Right atrium auricular region (tissue), 2 donors: ENCODE results near the gene SNRPN. TPM values are rescaled to one million over a fixed set of nuclear protein-coding genes. Genes with fewer than 3 reads are reported as not detected.
"Not testable (repeated sequence)": the region's sequence is repeated elsewhere in the genome, so short reads cannot be mapped to it uniquely, and the experiment has no call there.

Experiments used
- DNase-seq: peaks from one replicate; pipeline ENCODE4 v3.0.0-alpha.2; 2019; ENCODE audit warnings: low spot score
- H3K27ac ChIP-seq, 2 donors: fragments of 200-600 bp; sonication (generic); 1 replicate in 1 of 2; 2 replicates in 1 of 2; pipeline ENCODE4 v1.5.1; 2016 to 2019
- H3K27me3 ChIP-seq, 2 donors: fragments of 200-600 bp; sonication (generic); one replicate each; pipeline versions ENCODE4 v1.5.1 to v1.6.0; 2017 to 2019
- H3K36me3 ChIP-seq: fragments of 200-600 bp; sonication (generic); one replicate; pipeline ENCODE4 v1.5.1; 2016
- H3K4me1 ChIP-seq, 2 donors: fragments of 200-600 bp; sonication (generic); one replicate each; pipeline versions ENCODE4 v1.5.1 to v1.6.0; 2017 to 2019
- H3K4me3 ChIP-seq, 2 donors: fragments of 200-600 bp; sonication (generic); 1 replicate in 1 of 2; 2 replicates in 1 of 2; pipeline ENCODE4 v1.5.1; 2017 to 2019; ENCODE audit warnings: mild to moderate bottlenecking in 1 of 2, moderate library complexity in 1 of 2
- H3K9me3 ChIP-seq, 2 donors: fragments of 200-600 bp; sonication (generic); one replicate each; pipeline ENCODE4 v1.5.1; 2019
- total RNA-seq, 2 donors: library from RNA; depleted of rRNA; stranded (reverse); fragments of >200 nt; gene quantifications; one replicate each; pipeline ENCODE4 v1.1.0, GENCODE V29; 2016
- TF ChIP-seq, protein P1 (sequence below), 2 donors: fragments of 200-600 bp; sonication (generic); IDR thresholded peaks; one replicate each; pipeline ENCODE4 v1.5.1; 2019; ENCODE audit warnings: antibody characterized with exemption in 2 of 2

The SNRPN gene
- total RNA-seq, 2 donors from 2014 or later = 360 to 381 TPM

DNA sequence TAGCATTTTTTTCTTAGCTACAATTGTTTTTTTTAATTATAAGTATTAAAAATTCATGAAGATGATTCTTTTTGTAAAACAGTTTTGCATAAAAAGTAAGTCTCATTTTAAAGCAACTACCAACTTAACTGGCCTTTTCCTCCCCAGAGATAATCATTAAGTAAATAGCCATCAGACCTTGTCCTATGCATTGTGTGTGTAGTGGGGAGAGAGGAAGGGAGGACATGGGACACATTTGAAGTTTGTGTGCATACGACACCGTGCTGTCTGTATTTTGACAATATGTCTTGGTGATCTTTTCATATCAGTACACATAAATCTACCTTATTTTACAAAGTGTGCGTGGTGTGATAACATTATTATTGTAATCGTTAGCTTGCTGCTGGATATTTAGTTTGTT, 8.1 kb downstream of the SNRPN start:
- H3K36me3 ChIP-seq = peaks cover 38% of the 10 kb centered on the region
- no peak for DNase-seq
- peaks cover 0 to 19% of the 10 kb centered on the region in 2 donors for H3K9me3 ChIP-seq
- no peaks in the 10 kb centered on the region for H3K4me1 ChIP-seq
- H3K27ac ChIP-seq = no peak overlapping the region
- H3K27me3 ChIP-seq = no peaks in the 10 kb centered on the region
- TF ChIP-seq, protein P1, sequence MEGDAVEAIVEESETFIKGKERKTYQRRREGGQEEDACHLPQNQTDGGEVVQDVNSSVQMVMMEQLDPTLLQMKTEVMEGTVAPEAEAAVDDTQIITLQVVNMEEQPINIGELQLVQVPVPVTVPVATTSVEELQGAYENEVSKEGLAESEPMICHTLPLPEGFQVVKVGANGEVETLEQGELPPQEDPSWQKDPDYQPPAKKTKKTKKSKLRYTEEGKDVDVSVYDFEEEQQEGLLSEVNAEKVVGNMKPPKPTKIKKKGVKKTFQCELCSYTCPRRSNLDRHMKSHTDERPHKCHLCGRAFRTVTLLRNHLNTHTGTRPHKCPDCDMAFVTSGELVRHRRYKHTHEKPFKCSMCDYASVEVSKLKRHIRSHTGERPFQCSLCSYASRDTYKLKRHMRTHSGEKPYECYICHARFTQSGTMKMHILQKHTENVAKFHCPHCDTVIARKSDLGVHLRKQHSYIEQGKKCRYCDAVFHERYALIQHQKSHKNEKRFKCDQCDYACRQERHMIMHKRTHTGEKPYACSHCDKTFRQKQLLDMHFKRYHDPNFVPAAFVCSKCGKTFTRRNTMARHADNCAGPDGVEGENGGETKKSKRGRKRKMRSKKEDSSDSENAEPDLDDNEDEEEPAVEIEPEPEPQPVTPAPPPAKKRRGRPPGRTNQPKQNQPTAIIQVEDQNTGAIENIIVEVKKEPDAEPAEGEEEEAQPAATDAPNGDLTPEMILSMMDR (IDR thresholded peaks at IDR 0.05) = no peak
- H3K4me3 ChIP-seq = no peak overlapping the region

DNA sequence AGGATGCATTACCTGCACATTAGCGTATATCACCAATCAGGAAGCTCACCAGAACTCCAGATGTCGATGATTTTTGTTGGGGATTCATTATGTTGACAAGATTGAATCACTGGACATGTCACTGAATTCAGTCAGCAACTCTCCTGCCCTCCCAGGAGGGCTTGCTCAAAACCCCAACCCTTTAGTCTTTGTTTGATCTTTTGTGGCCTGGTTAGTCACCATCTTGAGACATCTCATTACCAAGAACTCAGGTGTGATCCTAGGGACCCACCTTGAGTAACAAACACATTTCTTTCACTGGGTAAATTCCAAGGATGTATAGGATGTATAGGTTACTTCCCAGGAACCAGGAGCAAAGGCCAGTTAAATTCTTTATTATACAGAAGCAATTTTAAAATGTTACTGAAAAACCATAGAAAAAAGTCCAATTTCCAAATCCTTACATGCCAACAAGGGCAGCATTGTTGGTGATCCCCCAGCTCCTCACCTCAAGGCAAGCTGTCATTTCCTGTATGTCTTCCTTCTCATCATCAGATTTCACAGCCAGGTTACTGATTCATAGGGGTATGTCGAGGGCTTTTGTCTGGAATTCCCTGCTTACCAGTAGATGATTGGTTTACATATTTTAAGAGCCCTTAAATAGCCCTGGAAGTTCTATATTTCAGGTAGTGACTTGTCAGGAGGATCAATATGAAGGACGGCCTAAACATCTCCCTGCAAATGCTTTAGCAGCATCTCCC, 11.7 kb downstream of the SNRPN start:
- Histone ChIP-seq H3K27ac (no peak overlapping the region), H3K4me1 (no peaks in the 10 kb centered on the region), H3K4me3 (no peak overlapping the region), H3K9me3 (peaks cover 0 to 33% of the 10 kb centered on the region in 2 donors), H3K27me3 (no peaks in the 10 kb centered on the region), H3K36me3 (peaks cover 72% of the 10 kb centered on the region)
- DNase-seq = no peak
- TF ChIP-seq, protein P1 (IDR thresholded peaks at IDR 0.05) = no peak

DNA sequence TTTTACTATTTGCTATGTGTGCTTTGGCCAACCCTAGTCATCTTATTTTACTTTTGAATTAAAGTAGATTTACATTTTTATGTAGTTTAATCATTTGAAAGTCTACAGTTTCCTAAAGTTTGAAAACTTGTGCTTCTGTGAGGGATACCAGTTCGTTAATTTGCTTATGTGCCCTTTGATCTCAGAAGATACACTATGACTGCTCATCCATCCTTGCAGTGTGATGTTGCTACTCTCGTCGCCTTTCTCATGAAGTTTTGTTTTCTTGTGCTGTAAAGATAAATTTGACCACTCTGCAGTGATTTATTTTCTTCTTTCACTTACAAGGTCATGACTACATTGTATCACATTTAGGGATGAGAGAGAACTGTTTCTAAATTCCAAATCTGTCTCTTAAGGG, 16.3 kb downstream of the SNRPN start:
- H3K9me3 ChIP-seq = peaks cover 0 to 30% of the 10 kb centered on the region in 2 donors
- no peaks in the 10 kb centered on the region for H3K4me1 ChIP-seq
- no peaks in the 10 kb centered on the region for H3K27me3 ChIP-seq
- H3K4me3 ChIP-seq = no peak overlapping the region
- H3K36me3 ChIP-seq = peaks cover 89% of the 10 kb centered on the region
- H3K27ac ChIP-seq = no peak overlapping the region
- DNase-seq = no peak
- TF ChIP-seq, protein P1 (IDR thresholded peaks at IDR 0.05) = no peak

DNA sequence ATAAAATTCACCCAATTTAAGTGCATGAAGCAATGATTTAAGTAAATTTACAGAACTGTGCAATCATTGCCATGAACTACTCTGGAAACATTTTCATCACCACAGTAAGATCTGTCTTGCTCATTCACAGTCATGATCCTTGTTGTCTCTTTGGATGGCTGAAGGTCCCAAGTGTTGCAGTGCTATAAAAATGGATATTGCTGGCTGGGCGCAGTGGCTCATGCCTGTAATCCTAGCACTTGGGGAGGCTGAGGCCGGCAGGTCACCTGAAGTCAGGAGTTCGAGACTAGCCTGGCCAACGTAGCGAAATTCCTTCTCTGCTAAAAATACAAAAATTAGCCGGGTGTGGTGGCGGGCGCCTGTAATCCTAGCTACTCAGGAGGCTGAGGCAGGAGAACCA, 17.0 kb downstream of the SNRPN start:
- peaks cover 0 to 37% of the 10 kb centered on the region in 2 donors for H3K9me3 ChIP-seq
- H3K4me1 ChIP-seq = no peaks in the 10 kb centered on the region
- peaks cover 89% of the 10 kb centered on the region for H3K36me3 ChIP-seq

DNA sequence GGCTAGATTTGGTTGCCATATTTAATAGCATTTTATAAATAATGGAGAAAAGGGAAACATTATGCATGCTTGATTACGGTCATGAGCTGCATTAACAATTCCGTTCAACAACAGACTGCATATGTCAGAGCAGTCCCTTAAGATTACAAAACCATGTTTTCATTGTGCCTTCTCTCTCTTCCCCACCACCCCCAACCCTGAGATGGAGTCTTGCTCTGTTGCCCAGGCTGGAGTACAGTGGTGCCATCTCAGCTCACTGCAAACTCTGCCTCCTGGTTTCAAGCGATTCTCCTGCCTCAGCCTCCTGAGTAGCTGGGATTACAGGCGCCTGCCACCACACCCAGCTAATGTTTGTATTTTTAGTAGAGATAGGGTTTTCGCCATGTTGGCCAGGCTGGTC, 17.9 kb downstream of the SNRPN start:
- DNase-seq, H3K4me3 ChIP-seq, H3K27ac ChIP-seq, H3K4me1 ChIP-seq, H3K27me3 ChIP-seq: not testable (repeated sequence)
- Histone ChIP-seq H3K36me3 (peaks cover 91% of the 10 kb centered on the region), H3K9me3 (peaks cover 0 to 44% of the 10 kb centered on the region in 2 donors)

More for the DNA sequence above, 17.0 kb downstream of the SNRPN start:
- Histone ChIP-seq H3K27me3 (no peaks in the 10 kb centered on the region), H3K27ac (no peak overlapping the region), H3K4me3 (no peak overlapping the region)
- TF ChIP-seq, protein P1 (IDR thresholded peaks at IDR 0.05) = no peak
- no peak for DNase-seq

DNA sequence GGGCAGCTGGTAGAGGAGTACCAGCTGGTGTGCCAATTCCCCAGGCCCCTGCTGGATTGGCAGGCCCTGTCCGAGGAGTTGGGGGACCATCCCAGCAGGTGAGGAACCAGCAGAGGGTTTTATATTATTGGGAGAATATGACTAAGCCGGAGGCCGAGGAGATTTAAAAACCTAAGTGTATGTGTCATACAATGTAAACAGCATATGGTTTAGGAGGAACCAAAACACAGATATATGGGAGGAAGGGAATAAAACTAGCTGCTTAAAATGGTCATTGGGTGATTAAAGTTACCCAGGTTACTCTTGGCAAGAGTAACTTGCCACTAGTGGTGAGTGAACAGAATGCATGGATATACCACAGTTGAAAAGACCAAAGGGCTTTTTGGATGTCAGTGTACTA, 22.1 kb downstream of the SNRPN start:
- DNase-seq = no peak
- TF ChIP-seq, protein P1 (IDR thresholded peaks at IDR 0.05) = no peak
- peaks cover 93% of the 10 kb centered on the region for H3K36me3 ChIP-seq
- H3K4me1 ChIP-seq = no peaks in the 10 kb centered on the region
- H3K9me3 ChIP-seq = peaks cover 0 to 63% of the 10 kb centered on the region in 2 donors
- H3K27me3 ChIP-seq = no peaks in the 10 kb centered on the region
- H3K27ac ChIP-seq = no peak overlapping the region
- H3K4me3 ChIP-seq = no peak overlapping the region
